ENCODE measurements around the gene FAM131A. TPM values are rescaled to one million over a fixed set of nuclear protein-coding genes. Genes with fewer than 3 reads are reported as not detected.
A peak's percentile ranks its signal among the peaks of the same experiment; 100 is the strongest.

FAM131A gene
- total RNA-seq (2021) (20.3 to 23.0 TPM (median 20.4 TPM) in 3 replicates), Bru-seq, nascent RNA (percentile 61 among the genes with signal in this experiment)
- long read RNA-seq, experiment 1, transcript FAM131A-202 (6 exons, 2,421 nt), result major isoform, 29 of 52 reads
- long read RNA-seq, experiment 1, transcript FAM131A-207 (7 exons, 1,335 nt), result minor isoform, 5 of 52 reads
- long read RNA-seq, experiment 1, partial matches to known transcripts, result 2 of 52 reads
- long read RNA-seq, experiment 1, other reads (novel, unspliced or antisense), result 16 of 52 reads
- long read RNA-seq, experiment 2, transcript FAM131A-202 (6 exons, 2,421 nt), result major isoform, 9 of 25 reads
- long read RNA-seq, experiment 2, transcript FAM131A-207 (7 exons, 1,335 nt), result minor isoform, 5 of 25 reads
- long read RNA-seq, experiment 2, partial matches to known transcripts, result 6 of 25 reads
- long read RNA-seq, experiment 2, other reads (novel, unspliced or antisense), result 5 of 25 reads
- long read RNA-seq, experiment 3, partial matches to known transcripts, result 0 of 7 reads
- long read RNA-seq, experiment 3, other reads (novel, unspliced or antisense), result 3 of 7 reads

GRCh38 chr3:184337399-184337714, at the start of gene FAM131A:
FAM131A (plus strand) TSS chr3:184337600; CDS start chr3:184337631, 31 bp downstream.
- H3K36me3 Mint-ChIP-seq, result peaks cover 28% of the 10 kb centered on the region
- H3K4me3 Mint-ChIP-seq, result peak within 1 kb of the TSS; percentile 92
- H3K27me3 Mint-ChIP-seq (ENCODE audit: low read depth), result no peaks in the 10 kb centered on the region
- peaks cover 40% of the 10 kb centered on the region for H3K4me1 Mint-ChIP-seq
- POLR2A ChIA-PET, result interaction anchor here (1.0 to 1.3 kb wide), 5 partner anchors 8 to 189 kb away, joined by 3 to 6 read pairs (median 3); partner anchors contain the start of genes CLCN2 and POLR2H
- TF ChIP-seq GRHL2 (CRISPR knock-in tag; IDR thresholded peaks at IDR 0.05; ENCODE audit: insufficient replicate concordance, severe bottlenecking) (no peak), USF1 (CRISPR knock-in tag; IDR thresholded peaks at IDR 0.05) (no peak), RELA (CRISPR knock-in tag; IDR thresholded peaks at IDR 0.05; ENCODE audit: borderline replicate concordance) (no peak), PRDM15 (CRISPR knock-in tag; IDR thresholded peaks at IDR 0.05) (no peak), ZNF138 (CRISPR knock-in tag; conservative IDR thresholded peaks at IDR 0.05) (no peak), CTCF (IDR thresholded peaks at IDR 0.05) (no peak), ZNF512 (CRISPR knock-in tag; IDR thresholded peaks at IDR 0.05; ENCODE audit: borderline replicate concordance) (no peak), NR3C1 (CRISPR knock-in tag; conservative IDR thresholded peaks at IDR 0.05; ENCODE audit: low read depth) (no peak)
- no peaks in the 10 kb centered on the region for H3K9me3 Mint-ChIP-seq
- peak within 1 kb of the TSS; percentile 93 for H3K27ac Mint-ChIP-seq
- DNase-seq (ENCODE audit: low spot score) (no peak), ATAC-seq (no peak)
- CTCF ChIA-PET, result interaction anchor here (1.1 to 2.5 kb wide), 5 partner anchors 8 to 35 kb away, joined by 3 to 25 read pairs (median 11); no protein-coding TSS in a partner anchor

GRCh38 chr3:184289426-184289938, 47.9 kb upstream of the FAM131A start:
- peak; percentile 76 for ATAC-seq
- Mint-ChIP-seq H3K27me3 (ENCODE audit: low read depth) (no peaks in the 10 kb centered on the region; the same call in 1 of the 2 replicates), H3K4me1 (peaks cover 5% of the 10 kb centered on the region; the same call in 1 of the 2 replicates), H3K4me3 (no peak overlapping the region), H3K9me3 (no peaks in the 10 kb centered on the region), H3K36me3 (no peaks in the 10 kb centered on the region), H3K27ac (no peak overlapping the region)
- CTCF ChIA-PET, result interaction anchor here (0.5 to 2.2 kb wide), 30 partner anchors 8 to 394 kb away, joined by 3 to 18 read pairs (median 4); partner anchors contain the start of genes ABCC5, ABCF3, CAMK2N2 and EEF1AKMT4
- peak; percentile 88 for DNase-seq (ENCODE audit: low spot score)
- no peak for TF ChIP-seq JAZF1 (CRISPR knock-in tag; IDR thresholded peaks at IDR 0.05)
- TF ChIP-seq USF1 (CRISPR knock-in tag; IDR thresholded peaks at IDR 0.05), result no peak
- TF ChIP-seq ZNF416 (CRISPR knock-in tag; IDR thresholded peaks at IDR 0.05), result no peak
- no peak for TF ChIP-seq ZNF425 (CRISPR knock-in tag; conservative IDR thresholded peaks at IDR 0.05)
- TF ChIP-seq STAT6 (CRISPR knock-in tag; conservative IDR thresholded peaks at IDR 0.05; ENCODE audit: low read depth), result no peak
- peak; percentile 52 for TF ChIP-seq CTCF (IDR thresholded peaks at IDR 0.05)
- POLR2A ChIA-PET, result interaction anchor here (0.5 to 0.7 kb wide), 2 partner anchors 71 to 115 kb away, joined by 3 read pairs; no protein-coding TSS in a partner anchor

All from WTC11 (cell line).